Adrenal gland (tissue), 12 donors: ENCODE data around the gene ABCF3. TPM values are rescaled to one million over a fixed set of nuclear protein-coding genes. Genes with fewer than 3 reads are reported as not detected.

Experiments used
- DNase-seq, 7 donors: peaks; one replicate each; pipeline ENCODE4 v3.0.0-alpha.2; 2019 to 2020
- H3K27ac ChIP-seq, 5 donors: fragments of 200-600 bp; sonication (generic) in 4 of 5; 1 replicate in 3 of 5; 2 replicates in 2 of 5; pipeline versions ENCODE4 v1.5.1 to v1.8.0; 2016 to 2020; ENCODE audit warnings: mild to moderate bottlenecking in 1 of 5
- H3K27me3 ChIP-seq: fragments of 200-600 bp; 2 replicates; pipeline ENCODE4 v1.8.0; 2021
- H3K36me3 ChIP-seq, 2 donors: fragments of 200-600 bp; replicated peaks in 1 of 2; 1 replicate in 1 of 2; 2 replicates in 1 of 2; pipeline versions ENCODE4 v1.5.1 to v1.8.0; 2018 to 2022
- H3K4me1 ChIP-seq, 2 donors: fragments of 200-600 bp; replicated peaks in 1 of 2; 1 replicate in 1 of 2; 2 replicates in 1 of 2; pipeline versions ENCODE4 v1.5.1 to v1.8.0; 2018 to 2021
- H3K4me3 ChIP-seq, 4 donors: fragments of 200-600 bp; sonication (generic) in 3 of 4; one replicate each; pipeline ENCODE4 v1.5.1; 2016 to 2018
- H3K9me3 ChIP-seq, 3 donors: fragments of 200-600 bp; sonication (generic) in 1 of 3; replicated peaks in 1 of 3; 1 replicate in 2 of 3; 2 replicates in 1 of 3; pipeline versions ENCODE4 v1.5.1 to v1.8.0; 2016 to 2021
- CTCF ChIP-seq, 6 experiments: fragments of 450-650 bp in 4 of 6; fragments of 200-600 bp in 2 of 6; sonication (generic) in 1 of 6; IDR thresholded peaks; 1 replicate in 5 of 6; 2 replicates in 1 of 6; pipeline versions ENCODE4 v1.5.1 to v1.8.0; 2016 to 2021; ENCODE audit warnings: antibody characterized with exemption in 6 of 6, mild to moderate bottlenecking in 2 of 6, moderate library complexity in 1 of 6
- POLR2A ChIP-seq, 2 donors: fragments of 450-650 bp; IDR thresholded peaks; one replicate each; pipeline ENCODE4 v1.6.1; 2017; ENCODE audit warnings: antibody characterized with exemption in 2 of 2, mild to moderate bottlenecking in 2 of 2, moderate library complexity in 1 of 2
- WGBS, 4 donors: extraction: QIAGEN DNeasy Blood & Tissue Kit in 2 of 4; methylation state at CpG; one replicate each; pipeline versions ENCODE4 v1.1.5 to v1.1.7; 2013 to 2017; 5-methylcytosine and 5-hydroxymethylcytosine counted together
- intact Hi-C, 2 donors: fragments of 100-400 bp; cut with DNase I; formaldehyde crosslinking; loops; one replicate each; pipeline versions ENCODE4 v1.14.1 to v1.15.0; 2022 to 2023
- polyA plus RNA-seq, 3 donors: library from polyadenylated mRNA; stranded (reverse); fragments of 200-250 nt in 2 of 3; fragments of 350-450 nt in 1 of 3; fragmentation: Illumina TruSeq in 1 of 3; extraction: RNeasy Lipid Tissue Mini Kit (QIAGEN cat#74804) in 1 of 3; gene quantifications; one replicate each; pipeline ENCODE4 v1.2.3, GENCODE V29; 2013 to 2014
- total RNA-seq, 9 donors: library from RNA; depleted of rRNA in 4 of 9; stranded (reverse); fragments of >200 nt in 4 of 9; fragments of 120-200 nt in 1 of 9; fragmentation: NEBNext Ultra II Directional in 1 of 9; extraction: Animal tissue kit (Norgen Biotek cat#: 25700) in 1 of 9; gene quantifications; one replicate each; pipeline versions ENCODE4 v1.1.0 to v1.2.4, GENCODE V29; 2013 to 2023
- donor health status: healthy with polysubstance abuse.
- donor health status: Bipolar disorder and iron deficiency.
- donor health status: DM: yes; HTN: yes; CAD: no.
- donor health status: DM: no; HTN: no; CAD: no.
- donor health status: DM: no; HTN: no; CAD: no.
- donor health status: DM: yes; HTN: yes; CAD: no.

Gene ABCF3
- total and polyA plus RNA-seq, 12 donors: 93.6 to 353 (median 201) TPM

DNA sequence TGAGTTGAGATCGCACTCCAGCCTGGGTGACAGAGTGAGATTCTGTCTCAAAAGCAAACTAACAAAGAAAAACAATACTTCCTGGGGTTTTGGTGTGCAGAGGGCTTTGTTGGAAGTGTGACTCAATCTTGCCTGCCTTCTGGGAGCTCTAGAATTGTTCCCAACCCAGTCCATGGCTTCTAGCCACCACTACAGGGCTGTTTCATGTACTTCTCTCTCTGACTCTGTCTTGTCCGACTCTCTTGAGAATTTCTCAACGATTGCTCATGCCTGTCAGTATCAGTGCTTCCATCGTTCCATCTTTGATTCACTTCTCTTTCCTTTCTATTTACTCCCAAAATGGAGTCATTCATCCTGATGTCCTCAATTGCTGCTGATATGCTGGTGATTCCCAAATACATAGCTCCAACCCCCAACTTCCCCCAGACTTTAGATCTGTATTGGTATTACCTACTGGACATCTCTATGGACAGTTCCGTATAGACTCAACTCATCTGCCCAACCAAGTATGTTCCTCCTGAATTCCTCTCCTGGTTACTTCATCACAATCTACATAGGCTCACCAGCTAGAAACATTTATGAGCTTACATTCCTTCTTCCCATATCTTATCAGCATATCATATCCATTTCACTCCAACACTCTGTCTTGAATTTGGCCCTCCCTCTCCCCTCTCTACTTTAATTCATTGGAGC is 13.2 kb upstream of the ABCF3 start:
- Histone ChIP-seq H3K27me3 (no peaks in the 10 kb centered on the region), H3K36me3 (peaks cover 0 to 52% of the 10 kb centered on the region in 2 donors), H3K4me3 (no peak overlapping the region), H3K4me1 (peaks cover 24 to 29% of the 10 kb centered on the region in 2 donors), H3K9me3 (no peaks in the 10 kb centered on the region), H3K27ac (peak overlapping the region in 1 of 5 donors; percentile 49)
- WGBS, 4 donors: 76 to 80% (median 79%) methylated on average over 5 of the region's 5 CpGs
- intact Hi-C loops: no loop called here
- no peak for TF ChIP-seq POLR2A (IDR thresholded peaks at IDR 0.05)
- TF ChIP-seq CTCF (IDR thresholded peaks at IDR 0.05): no peak
- DNase-seq: peak in 1 of 7 donors; percentile 59

GRCh38 chr3:184173374-184173722 is 12.7 kb upstream of the ABCF3 start:
- H3K27ac ChIP-seq: no peak overlapping the region
- whole genome bisulfite sequencing, 4 donors: 83 to 92% (median 89%) methylated on average over 2 of the region's 2 CpGs
- H3K4me1 ChIP-seq: peaks cover 29 to 34% of the 10 kb centered on the region in 2 donors
- no peak overlapping the region for H3K4me3 ChIP-seq
- peaks cover 0 to 52% of the 10 kb centered on the region in 2 donors for H3K36me3 ChIP-seq
- intact Hi-C loops: no loop called here
- no peaks in the 10 kb centered on the region for H3K9me3 ChIP-seq
- no peak for DNase-seq
- TF ChIP-seq CTCF (IDR thresholded peaks at IDR 0.05): no peak
- no peak for TF ChIP-seq POLR2A (IDR thresholded peaks at IDR 0.05)
- no peaks in the 10 kb centered on the region for H3K27me3 ChIP-seq

DNA sequence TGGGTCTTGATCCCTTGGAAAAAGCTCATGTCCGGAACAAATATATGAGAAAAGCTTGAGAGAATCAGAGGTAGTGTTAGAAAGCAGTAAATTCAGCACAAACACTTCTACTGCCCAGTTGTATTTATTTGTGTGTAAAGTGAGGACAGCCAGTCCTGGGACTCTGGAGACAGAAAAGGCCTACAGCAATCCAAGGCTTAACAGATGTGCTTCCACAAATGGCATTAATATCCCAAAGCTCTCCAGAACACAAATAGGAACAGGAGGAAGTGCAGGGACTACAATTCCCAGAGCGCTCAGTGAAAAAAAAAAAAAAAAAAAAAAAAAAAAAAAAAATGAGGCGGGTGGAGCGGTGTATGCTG is 11.7 kb upstream of the ABCF3 start:
- Histone ChIP-seq H3K4me1 (peaks cover 30 to 43% of the 10 kb centered on the region in 2 donors), H3K27me3 (no peaks in the 10 kb centered on the region), H3K27ac (peak overlapping the region in 3 of 5 donors; percentile 32 to 62 (median 60)), H3K9me3 (no peaks in the 10 kb centered on the region), H3K4me3 (no peak overlapping the region), H3K36me3 (peaks cover 0 to 52% of the 10 kb centered on the region in 2 donors)
- intact Hi-C loops: no loop called here
- WGBS, 4 donors: 15 to 22% (median 16%) methylated on average over 4 of the region's 4 CpGs
- TF ChIP-seq POLR2A (IDR thresholded peaks at IDR 0.05): no peak
- no peak for TF ChIP-seq CTCF (IDR thresholded peaks at IDR 0.05)
- no peak for DNase-seq

- peak; percentile 98 to 100 (median 99) for DNase-seq
- TF ChIP-seq POLR2A (IDR thresholded peaks at IDR 0.05) (peak; percentile 40 to 89), CTCF (IDR thresholded peaks at IDR 0.05) (no peak)
- intact Hi-C loops: no loop called here
- H3K4me3 ChIP-seq: peak within 1 kb of the TSS; percentile 44 to 98 (median 78)
- peaks cover 30 to 46% of the 10 kb centered on the region in 2 donors for H3K4me1 ChIP-seq
- peak within 1 kb of the TSS; percentile 51 to 98 (median 92) for H3K27ac ChIP-seq
- H3K9me3 ChIP-seq: no peaks in the 10 kb centered on the region
- peaks cover 0 to 52% of the 10 kb centered on the region in 2 donors for H3K36me3 ChIP-seq
- 0 to 1% (median 1%) methylated on average over 39 to 73 of the region's 73 CpGs for WGBS, 4 donors
- H3K27me3 ChIP-seq: no peaks in the 10 kb centered on the region
Observed at GRCh38 chr3:184174646-184175492, 11.1 kb upstream of the ABCF3 start, which contains the start of gene AP2M1. TSS of gene AP2M1 (plus strand) at chr3:184174855. CDS start at chr3:184176994, 2,139 bp downstream.
